HepG2 (cell line): ENCODE data around the gene TRAF4. TPM values are rescaled to one million over a fixed set of nuclear protein-coding genes. Genes with fewer than 3 reads are reported as not detected.

Experiments
- ATAC-seq: fragments of 200-7000 bp; cut with Tn5 transposase; 3 replicates; pipeline ENCODE4 v1.9.1; 2020; ENCODE audit warnings: mild to moderate bottlenecking, moderate library complexity
- BruUV-seq: library from RNA; stranded (reverse); fragments of 400-500 nt; replicated peaks from 2 replicates; lab custom pipeline; 2021; lab: Mats Ljungman, UMichigan
- CTCF ChIA-PET: fragments of 300-600 bp; formaldehyde crosslinking; extraction: SDS; loops from one replicate; lab custom pipeline; 2021; ENCODE audit warnings: low total read pairs, inconsistent platforms, low intra/inter-chr PET ratio; lab: Yijun Ruan, JAX
- POLR2A ChIA-PET: fragments of 350-600 bp; sonication (Branson Sonifier 250); formaldehyde crosslinking; loops from one replicate; lab custom pipeline; 2020; ENCODE audit warnings: antibody characterized with exemption, inconsistent platforms; lab: Yijun Ruan, JAX
- DNase-seq: peaks from one replicate; pipeline ENCODE4 v3.0.0-alpha.2; 2015; ENCODE audit warnings: low spot score
- FAIRE-seq: peaks from 3 replicates; lab custom pipeline; 2011; peaks lifted over from hg19 to GRCh38; lab: Jason Lieb, UNC
- H2AFZ ChIP-seq: one replicate; pipeline ENCODE4 v1.6.1; 2011; ENCODE audit warnings: low read length, inconsistent platforms
- H3K27ac ChIP-seq: fragments of 300-600 bp; 3 replicates; pipeline ENCODE4 v1.8.0; 2011; ENCODE audit warnings: mixed run types, mild to moderate bottlenecking, mixed read lengths, low read length, inconsistent platforms; ENCODE audit not compliant: insufficient read depth; ENCODE audit errors: extremely low read length
- H3K27me3 ChIP-seq, 2 experiments: fragments of 200-600 bp in 1 of 2; 2 replicates in 1 of 2; 3 replicates in 1 of 2; pipeline versions ENCODE4 v1.6.0 to v1.8.0; 2011; ENCODE audit warnings: low read length in 2 of 2, mild to moderate bottlenecking in 2 of 2, moderate library complexity in 2 of 2, inconsistent platforms in 1 of 2; ENCODE audit not compliant: insufficient read depth in 2 of 2, control insufficient read depth in 1 of 2
- H3K36me3 ChIP-seq, 2 experiments: fragments of 200-600 bp in 1 of 2; replicated peaks in 1 of 2; 2 replicates in 1 of 2; 3 replicates in 1 of 2; pipeline versions ENCODE4 v1.5.1 to v1.8.0; 2011; ENCODE audit warnings: low read length in 2 of 2, inconsistent platforms in 1 of 2; ENCODE audit not compliant: insufficient read depth in 2 of 2, control insufficient read depth in 1 of 2
- H3K4me1 ChIP-seq: 2 replicates; pipeline ENCODE4 v1.5.1; 2012; ENCODE audit warnings: low read length, inconsistent platforms; ENCODE audit not compliant: insufficient read depth
- H3K4me2 ChIP-seq: 2 replicates; pipeline ENCODE4 v1.6.0; 2011; ENCODE audit warnings: low read depth, low read length, inconsistent platforms
- H3K4me3 ChIP-seq, 3 experiments: fragments of 200-600 bp in 1 of 3; sonication (generic), shearing (Covaris generic) in 1 of 3; replicated peaks in 1 of 3; 2 replicates each; pipeline ENCODE4 v1.5.1; 2011 to 2016; ENCODE audit warnings: low read length in 3 of 3, inconsistent platforms in 2 of 3, low read depth in 2 of 3, mild to moderate bottlenecking in 2 of 3, control low read depth in 1 of 3, mixed read lengths in 1 of 3; ENCODE audit not compliant: insufficient read depth in 1 of 3
- H3K79me2 ChIP-seq: one replicate; pipeline ENCODE4 v1.6.1; 2011; ENCODE audit warnings: low read length, inconsistent platforms; ENCODE audit not compliant: insufficient read depth
- H3K9ac ChIP-seq: 2 replicates; pipeline ENCODE4 v1.6.0; 2011; ENCODE audit warnings: mild to moderate bottlenecking, low read depth, low read length, inconsistent platforms; ENCODE audit not compliant: insufficient read depth
- H3K9me3 ChIP-seq: 2 replicates; pipeline ENCODE4 v1.5.1; 2012; ENCODE audit warnings: mild to moderate bottlenecking, low read length
- H4K20me1 ChIP-seq: 2 replicates; pipeline ENCODE4 v1.6.0; 2011; ENCODE audit warnings: inconsistent platforms, mild to moderate bottlenecking, low read length, moderate library complexity; ENCODE audit not compliant: insufficient read depth
- HCFC1 ChIP-seq: fragments of 150-350 bp; IDR thresholded peaks from 2 replicates; pipeline ENCODE4 v1.6.1; 2014; ENCODE audit warnings: low read depth, low read length
- MTF2 ChIP-seq: sonication (generic); formaldehyde crosslinking; IDR thresholded peaks from 2 replicates; pipeline ENCODE4 v1.5.0; 2020; ENCODE audit warnings: missing genetic modification reagents, borderline replicate concordance
- SRF ChIP-seq: IDR thresholded peaks from 2 replicates; pipeline ENCODE4 v1.6.1; 2011; ENCODE audit warnings: mild to moderate bottlenecking, low read depth, low read length, moderate library complexity
- ZBTB38 ChIP-seq: sonication (generic); formaldehyde crosslinking; IDR thresholded peaks from 2 replicates; pipeline ENCODE4 v1.5.1; 2020; ENCODE audit warnings: mild to moderate bottlenecking, missing genetic modification reagents
- ZNF12 ChIP-seq: sonication (generic); formaldehyde crosslinking; IDR thresholded peaks from 2 replicates; pipeline ENCODE4 v1.5.0; 2020; ENCODE audit warnings: missing genetic modification reagents
- ZNF879 ChIP-seq: sonication (generic); formaldehyde crosslinking; IDR thresholded peaks from 2 replicates; pipeline ENCODE4 v1.8.1; 2023; ENCODE audit warnings: missing genetic modification reagents
- ZSCAN29 ChIP-seq: sonication (generic); formaldehyde crosslinking; conservative IDR thresholded peaks from 2 replicates; pipeline ENCODE4 v1.4.0; 2020; ENCODE audit warnings: mild to moderate bottlenecking, missing genetic modification reagents
- WGBS: methylation state at CpG from one replicate; pipeline ENCODE4 v1.1.6; 2017; ENCODE audit warnings: low lambda C conversion rate; 5-methylcytosine and 5-hydroxymethylcytosine counted together
- in situ Hi-C: cut with HindIII; loops from 2 replicates; pipeline ENCODE4 v1.10.0; 2017; ENCODE audit warnings: low pct_unique_long_range_greater_than_20kb; ENCODE audit not compliant: extremely low pct_ligation_motif_present
- intact Hi-C: fragments of 100-400 bp; cut with micrococcal nuclease; formaldehyde crosslinking; loops from one replicate; pipeline ENCODE4 v1.10.0; 2022; ENCODE audit not compliant: unreplicated experiment
- polyA plus RNA-seq, 8 experiments: library from polyadenylated mRNA; depleted of rRNA in 3 of 8; stranded (reverse) in 7 of 8; unstranded in 1 of 8; fragments of >200 nt; fragmentation: Illumina TruSeq in 4 of 8; extraction: Trizol in 4 of 8; gene quantifications; 2 replicates each; pipeline versions ENCODE4 v1.2.1 to v1.2.3, GENCODE V29; 2011 to 2016; ENCODE audit warnings: low read depth in 4 of 8, missing spikeins in 1 of 8, mixed read lengths in 1 of 8; ENCODE audit not compliant: insufficient read depth in 1 of 8
- total RNA-seq, 5 experiments: library from RNA; depleted of rRNA; stranded (reverse); fragments of >200 nt; fragmentation: Illumina TruSeq; extraction: Trizol; gene quantifications; 2 replicates each; pipeline ENCODE4 v1.2.3, GENCODE V29; 2016; ENCODE audit warnings: low read depth in 1 of 5
- TF ChIP-seq, protein P1 (sequence below): sonication (generic); formaldehyde crosslinking; IDR thresholded peaks from 2 replicates; pipeline ENCODE4 v1.8.0; 2022; ENCODE audit warnings: missing genetic modification reagents, mild to moderate bottlenecking, borderline replicate concordance

TRAF4 gene
- total and polyA plus RNA-seq, 2 of the 13 experiments (the other 11 are each of a cell fraction or from before 2014, with no cell fraction given), result 86.0 to 89.9 TPM

DNA sequence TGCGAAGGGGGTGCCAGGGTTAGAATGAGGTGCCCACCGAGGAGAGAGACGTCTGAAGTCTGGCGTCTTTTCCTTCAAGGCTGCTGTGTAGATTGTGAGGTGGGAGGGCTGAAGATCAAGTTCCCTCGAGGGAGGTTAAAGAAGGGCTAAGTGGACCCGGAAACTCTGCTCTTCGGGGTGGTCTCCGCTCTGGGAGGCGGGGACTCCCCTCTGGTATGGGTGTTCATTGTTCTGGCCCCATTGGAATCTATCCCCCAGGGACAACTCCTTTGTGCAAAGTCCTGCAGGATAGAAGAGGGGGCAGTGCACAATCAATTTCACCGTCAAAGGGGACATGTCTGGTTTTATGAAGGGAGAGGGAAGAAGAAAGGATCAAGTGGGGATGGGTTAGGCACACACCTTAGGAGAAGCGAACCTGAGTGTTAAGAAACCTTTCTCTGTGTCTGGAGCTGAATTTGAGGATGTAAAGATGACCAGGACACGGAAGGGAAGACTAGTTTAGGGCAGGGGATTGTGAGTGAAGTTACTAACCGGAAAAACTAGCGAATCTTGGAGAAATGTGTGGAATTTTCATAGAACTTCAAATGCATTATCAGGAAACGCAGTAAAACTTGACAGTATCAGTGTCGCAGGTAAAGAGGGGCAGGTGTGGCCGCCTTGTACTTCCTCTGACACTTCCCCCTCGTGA, 25.3 kb upstream of the TRAF4 start:
- 76% methylated on average over 18 of the region's 18 CpGs for WGBS
- Histone ChIP-seq H3K4me3 (peak overlapping the region in 2 of 3 experiments; percentile 50 to 97; a peak in 1 of 6 replicates), H3K79me2 (peaks cover 35% of the 10 kb centered on the region), H3K36me3 (peaks cover 7 to 26% of the 10 kb centered on the region in 2 experiments; a peak in 4 of 5 replicates), H2AFZ (no peak overlapping the region), H3K9me3 (no peaks in the 10 kb centered on the region), H3K4me2 (peak overlapping the region; percentile 73), H3K27ac (peak overlapping the region; percentile 89), H3K4me1 (peaks cover 47% of the 10 kb centered on the region), H4K20me1 (peaks cover 29% of the 10 kb centered on the region), H3K9ac (peak overlapping the region; percentile 98), H3K27me3 (peaks cover 2 to 3% of the 10 kb centered on the region in 2 experiments; a peak in 3 of 5 replicates)
- intact Hi-C loops (no loop called here), in situ Hi-C loops (loop anchor here (5.0 kb wide), 1 partner anchor 71 kb away; the partner anchor contains the start of gene BLTP2)
- ChIA-PET POLR2A (interaction anchor here (1.9 to 4.2 kb wide), 4 partner anchors 10 to 233 kb away, joined by 26 to 220 read pairs (median 78); partner anchors contain the start of genes NEK8, PHF12, PROCA1 and TRAF4), CTCF (no interaction called here)
- peak; percentile 12 for FAIRE-seq
- DNase-seq, result no peak
- no peak for TF ChIP-seq ZNF12 (CRISPR knock-in tag)
- TF ChIP-seq ZBTB38 (CRISPR knock-in tag), result no peak
- TF ChIP-seq ZNF879 (CRISPR knock-in tag), result no peak
- no peak for TF ChIP-seq SRF
- no peak for TF ChIP-seq MTF2 (CRISPR knock-in tag)
- no peak for TF ChIP-seq HCFC1
- TF ChIP-seq ZSCAN29 (CRISPR knock-in tag), result no peak
- TF ChIP-seq, protein P1, sequence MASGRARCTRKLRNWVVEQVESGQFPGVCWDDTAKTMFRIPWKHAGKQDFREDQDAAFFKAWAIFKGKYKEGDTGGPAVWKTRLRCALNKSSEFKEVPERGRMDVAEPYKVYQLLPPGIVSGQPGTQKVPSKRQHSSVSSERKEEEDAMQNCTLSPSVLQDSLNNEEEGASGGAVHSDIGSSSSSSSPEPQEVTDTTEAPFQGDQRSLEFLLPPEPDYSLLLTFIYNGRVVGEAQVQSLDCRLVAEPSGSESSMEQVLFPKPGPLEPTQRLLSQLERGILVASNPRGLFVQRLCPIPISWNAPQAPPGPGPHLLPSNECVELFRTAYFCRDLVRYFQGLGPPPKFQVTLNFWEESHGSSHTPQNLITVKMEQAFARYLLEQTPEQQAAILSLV (CRISPR knock-in tag), result no peak
- no TSS peak for BruUV-seq
- ATAC-seq, result no peak
